PC-3 (cell line): ENCODE measurements around the gene CASKIN1. TPM values are rescaled to one million over a fixed set of nuclear protein-coding genes. Genes with fewer than 3 reads are reported as not detected.

Source experiments
- ATAC-seq: fragments of 200-7000 bp; cut with Tn5 transposase; 2 replicates; pipeline ENCODE4 v1.9.1; 2020; ENCODE audit warnings: mild to moderate bottlenecking, moderate library complexity
- BruUV-seq: library from RNA; stranded (reverse); fragments of 400-500 nt; replicated peaks from 2 replicates; lab custom pipeline; 2021; lab: Mats Ljungman, UMichigan
- CTCF ChIA-PET: fragments of 300-600 bp; sonication (Branson Sonifier 250); formaldehyde crosslinking; loops from one replicate; lab custom pipeline; 2022; ENCODE audit warnings: antibody characterized with exemption; lab: Charles Lee
- POLR2A ChIA-PET: fragments of 300-600 bp; sonication (Branson Sonifier 250); formaldehyde crosslinking; loops from one replicate; lab custom pipeline; 2022; ENCODE audit warnings: antibody characterized with exemption; ENCODE audit not compliant: unreplicated experiment; lab: Charles Lee
- DNase-seq: peaks from one replicate; pipeline ENCODE4 v3.0.0-alpha.2; 2015
- H2AFZ ChIP-seq: fragments of 300-600 bp; sonication (generic); 2 replicates; pipeline ENCODE4 v1.6.0; 2016; ENCODE audit warnings: antibody characterized with exemption, low read length
- H3F3A ChIP-seq: fragments of 300-600 bp; sonication (generic); one replicate; pipeline ENCODE4 v1.6.0; 2017; ENCODE audit warnings: antibody characterized with exemption, low read length, control low read depth, mild to moderate bottlenecking; ENCODE audit not compliant: unreplicated experiment
- H3K27ac ChIP-seq: fragments of 300-600 bp; sonication (generic); 2 replicates; pipeline ENCODE4 v1.5.1; 2016; ENCODE audit warnings: mild to moderate bottlenecking, low read length
- H3K27me3 ChIP-seq: fragments of 300-600 bp; sonication (generic); 2 replicates; pipeline ENCODE4 v1.6.1; 2016; ENCODE audit warnings: low read length, mixed read lengths
- H3K36me3 ChIP-seq: fragments of 300-600 bp; sonication (generic); 2 replicates; pipeline ENCODE4 v1.6.1; 2016; ENCODE audit warnings: low read depth, mixed run types, low read length, mixed read lengths
- H3K4me1 ChIP-seq: fragments of 300-600 bp; sonication (generic); 2 replicates; pipeline ENCODE4 v1.5.1; 2016; ENCODE audit warnings: low read length; ENCODE audit not compliant: insufficient read depth
- H3K4me2 ChIP-seq: fragments of 300-600 bp; sonication (generic); 2 replicates; pipeline ENCODE4 v1.6.0; 2016; ENCODE audit warnings: low read length
- H3K4me3 ChIP-seq: fragments of 300-600 bp; sonication (generic); 2 replicates; pipeline ENCODE4 v1.5.1; 2016; ENCODE audit warnings: mild to moderate bottlenecking, low read length, mixed read lengths
- H3K79me2 ChIP-seq: fragments of 300-600 bp; sonication (generic); 2 replicates; pipeline ENCODE4 v1.6.1; 2017; ENCODE audit warnings: low read length, mixed read lengths
- H3K9ac ChIP-seq: fragments of 300-600 bp; sonication (generic); 2 replicates; pipeline ENCODE4 v1.6.0; 2016; ENCODE audit warnings: mild to moderate bottlenecking, low read length
- H3K9me2 ChIP-seq: fragments of 300-600 bp; sonication (generic); replicated peaks from 2 replicates; pipeline ENCODE4 v1.6.1; 2016; ENCODE audit warnings: mixed run types, low read length, mixed read lengths
- H3K9me3 ChIP-seq: fragments of 300-600 bp; sonication (generic); 2 replicates; pipeline ENCODE4 v1.6.1; 2016; ENCODE audit warnings: low read length, mixed read lengths
- H4K20me1 ChIP-seq: fragments of 300-600 bp; sonication (generic); 2 replicates; pipeline ENCODE4 v1.6.1; 2016; ENCODE audit warnings: low read length, mixed read lengths
- CTCF ChIP-seq: fragments of 300-600 bp; sonication (generic); conservative IDR thresholded peaks from 2 replicates; pipeline ENCODE4 v1.5.1; 2017; ENCODE audit warnings: antibody characterized with exemption, low read depth, mild to moderate bottlenecking, low read length
- EZH2 ChIP-seq: fragments of 300-600 bp; sonication (generic); IDR thresholded peaks from one replicate; pipeline ENCODE4 v1.6.1; 2017; ENCODE audit warnings: antibody characterized with exemption, mild to moderate bottlenecking, low read length; ENCODE audit not compliant: unreplicated experiment
- EZH2phosphoT487 ChIP-seq: fragments of 300-600 bp; sonication (generic); IDR thresholded peaks from 2 replicates; pipeline ENCODE4 v1.6.1; 2018; ENCODE audit warnings: mild to moderate bottlenecking, antibody characterized with exemption, low read length, borderline replicate concordance
- intact Hi-C: fragments of 100-400 bp; cut with micrococcal nuclease; formaldehyde crosslinking; loops from 2 replicates; pipeline ENCODE4 v1.9.0; 2023
- total RNA-seq: library from RNA; depleted of rRNA; stranded (reverse); fragments of >200 nt; gene quantifications from 2 replicates; pipeline ENCODE4 v1.2.3, GENCODE V29; 2014

CASKIN1 gene
- total RNA-seq, 1 experiment from 2014 or later: 1.6 TPM

- ChIA-PET CTCF (interaction anchor here (0.9 kb wide), 1 partner anchor 88 kb away, joined by 3 read pairs; the partner anchor contains the start of gene ECI1), POLR2A (no interaction called here)
- Histone ChIP-seq H3K9me2 (no peaks in the 10 kb centered on the region), H3K9ac (peak overlapping the region; percentile 59), H3K36me3 (no peaks in the 10 kb centered on the region), H3K27me3 (no peaks in the 10 kb centered on the region), H2AFZ (no peak overlapping the region), H4K20me1 (no peaks in the 10 kb centered on the region), H3K4me3 (peak overlapping the region; percentile 49; the same call in 1 of the 2 replicates), H3F3A (no peaks in the 10 kb centered on the region), H3K9me3 (no peaks in the 10 kb centered on the region), H3K79me2 (peaks cover 40% of the 10 kb centered on the region), H3K4me1 (peaks cover 22% of the 10 kb centered on the region), H3K27ac (peak overlapping the region; percentile 86), H3K4me2 (peak overlapping the region; percentile 73)
- BruUV-seq: no TSS peak
- no peak for TF ChIP-seq CTCF
- no peak; the same call in 1 of the 2 replicates for TF ChIP-seq EZH2phosphoT487
- TF ChIP-seq EZH2: no peak
- intact Hi-C loops: no loop called here
- DNase-seq: peak; percentile 81
- peak; percentile 93 for ATAC-seq
Observed at GRCh38 chr16:2163211-2163881, 33.1 kb downstream of the CASKIN1 start.

GRCh38 chr16:2162676-2163118 lies 33.7 kb downstream of the CASKIN1 start:
- ATAC-seq (peak; percentile 63), DNase-seq (peak; percentile 49)
- H3K36me3 ChIP-seq: no peaks in the 10 kb centered on the region
- POLR2A ChIA-PET: no interaction called here
- CTCF ChIA-PET: interaction anchor here (0.5 to 0.9 kb wide), 2 partner anchors 59 to 89 kb away, joined by 3 read pairs; partner anchors contain the start of gene ECI1
- peak overlapping the region; percentile 73 for H3K4me2 ChIP-seq
- intact Hi-C loops: no loop called here
- H3K79me2 ChIP-seq: peaks cover 46% of the 10 kb centered on the region
- no peaks in the 10 kb centered on the region for H3K27me3 ChIP-seq
- H3K27ac ChIP-seq: peak overlapping the region; percentile 86
- no peaks in the 10 kb centered on the region for H3K9me3 ChIP-seq
- H3K4me1 ChIP-seq: peaks cover 22% of the 10 kb centered on the region
- BruUV-seq: no TSS peak
- H3F3A ChIP-seq: no peaks in the 10 kb centered on the region
- no peaks in the 10 kb centered on the region for H4K20me1 ChIP-seq
- TF ChIP-seq CTCF (no peak), EZH2 (no peak), EZH2phosphoT487 (no peak)
- H3K9ac ChIP-seq: peak overlapping the region; percentile 59
- no peaks in the 10 kb centered on the region for H3K9me2 ChIP-seq
- H3K4me3 ChIP-seq: peak overlapping the region; percentile 49; the same call in 1 of the 2 replicates
- no peak overlapping the region for H2AFZ ChIP-seq

- Histone ChIP-seq H3K4me1 (peaks cover 29% of the 10 kb centered on the region), H3F3A (no peaks in the 10 kb centered on the region), H2AFZ (no peak overlapping the region), H3K9me2 (no peaks in the 10 kb centered on the region), H4K20me1 (no peaks in the 10 kb centered on the region), H3K36me3 (no peaks in the 10 kb centered on the region), H3K79me2 (peaks cover 54% of the 10 kb centered on the region), H3K9me3 (no peaks in the 10 kb centered on the region), H3K4me3 (no peak overlapping the region), H3K9ac (no peak overlapping the region), H3K27me3 (no peaks in the 10 kb centered on the region), H3K4me2 (peak overlapping the region; percentile 73; the same call in 1 of the 2 replicates), H3K27ac (peak overlapping the region; percentile 86)
- TF ChIP-seq EZH2phosphoT487 (no peak), CTCF (no peak), EZH2 (no peak)
- no TSS peak for BruUV-seq
- ChIA-PET CTCF (interaction anchor here (0.5 kb wide), 1 partner anchor 60 kb away, joined by 3 read pairs; no protein-coding TSS in a partner anchor), POLR2A (no interaction called here)
- DNase-seq (no peak), ATAC-seq (no peak)
- intact Hi-C loops: no loop called here
Observed at GRCh38 chr16:2161911-2162310, 34.5 kb downstream of the CASKIN1 start.
